Stomach (tissue), 4 donors: ENCODE measurements around the gene HEXB.

ENCODE experiments used
- CTCF ChIP-seq, 7 experiments: fragments of 450-650 bp in 4 of 7; fragments of 200-600 bp in 3 of 7; sonication (generic) in 3 of 7; IDR thresholded peaks; one replicate each; pipeline ENCODE4 v1.5.1; 2016 to 2019; ENCODE audit warnings: antibody characterized with exemption in 7 of 7, control low read depth in 2 of 7, mild to moderate bottlenecking in 1 of 7
- POLR2A ChIP-seq, 4 donors: fragments of 450-650 bp; IDR thresholded peaks; one replicate each; pipeline ENCODE4 v1.6.1; 2016; ENCODE audit warnings: antibody characterized with exemption in 4 of 4, control low read depth in 2 of 4, mild to moderate bottlenecking in 1 of 4, moderate library complexity in 1 of 4

GRCh38 chr5:74761241-74761640, 76.2 kb downstream of the HEXB start:
- no peak for TF ChIP-seq POLR2A (IDR thresholded peaks at IDR 0.05)
- no peak for TF ChIP-seq CTCF (IDR thresholded peaks at IDR 0.05)
